Neuronal stem cell (in vitro differentiated cells): ENCODE measurements around the gene TSSK6.

Experiments used
- DNase-seq: peaks from one replicate; pipeline ENCODE4 v3.0.0-alpha.2; 2013; ENCODE audit warnings: low spot score
- H2AFZ ChIP-seq: one replicate; pipeline ENCODE4 v1.6.1; 2013; ENCODE audit warnings: mild to moderate bottlenecking, low read length, inconsistent platforms
- H2AK5ac ChIP-seq: 2 replicates; pipeline ENCODE4 v1.6.1; 2013; ENCODE audit warnings: low read depth, mild to moderate bottlenecking, inconsistent platforms, low read length, moderate library complexity, mixed read lengths
- H2BK120ac ChIP-seq: 2 replicates; pipeline ENCODE4 v1.6.1; 2013; ENCODE audit warnings: low read depth, mild to moderate bottlenecking, inconsistent platforms, low read length, moderate library complexity, mixed read lengths
- H2BK12ac ChIP-seq: one replicate; pipeline ENCODE4 v1.6.1; 2013; ENCODE audit warnings: low read length, inconsistent platforms
- H2BK15ac ChIP-seq: 2 replicates; pipeline ENCODE4 v1.6.1; 2013; ENCODE audit warnings: mild to moderate bottlenecking, low read length, inconsistent platforms, mixed read lengths
- H2BK5ac ChIP-seq: one replicate; pipeline ENCODE4 v1.6.1; 2013; ENCODE audit warnings: inconsistent platforms, mild to moderate bottlenecking, low read length, moderate library complexity
- H3K14ac ChIP-seq: one replicate; pipeline ENCODE4 v1.6.1; 2013; ENCODE audit warnings: low read length, inconsistent platforms
- H3K18ac ChIP-seq: 2 replicates; pipeline ENCODE4 v1.6.1; 2013; ENCODE audit warnings: low read length, inconsistent platforms
- H3K23ac ChIP-seq: 2 replicates; pipeline ENCODE4 v1.6.1; 2013; ENCODE audit warnings: low read depth, mild to moderate bottlenecking, mixed read lengths, low read length, inconsistent platforms; ENCODE audit not compliant: poor library complexity
- H3K27ac ChIP-seq: replicated peaks from 3 replicates; pipeline ENCODE4 v1.5.1; 2013; ENCODE audit warnings: low read length, inconsistent platforms
- H3K27me3 ChIP-seq, 3 experiments: 2 replicates each; pipeline ENCODE4 v1.6.1; 2013; ENCODE audit warnings: low read length in 3 of 3, mild to moderate bottlenecking in 2 of 3, inconsistent platforms in 1 of 3, low read depth in 1 of 3, mixed read lengths in 1 of 3, moderate library complexity in 1 of 3; ENCODE audit not compliant: control insufficient read depth in 3 of 3, insufficient read depth in 3 of 3
- H3K36me3 ChIP-seq, 2 donors: replicated peaks in 1 of 2; 2 replicates each; pipeline ENCODE4 v1.6.1; 2013; ENCODE audit warnings: low read length in 2 of 2; ENCODE audit not compliant: control insufficient read depth in 2 of 2, insufficient read depth in 2 of 2
- H3K4ac ChIP-seq: 2 replicates; pipeline ENCODE4 v1.6.1; 2013; ENCODE audit warnings: inconsistent platforms, mild to moderate bottlenecking, low read length, moderate library complexity
- H3K4me1 ChIP-seq, 2 donors: 1 replicate in 1 of 2; 2 replicates in 1 of 2; pipeline ENCODE4 v1.6.1; 2013; ENCODE audit warnings: low read length in 2 of 2, low read depth in 1 of 2; ENCODE audit not compliant: control insufficient read depth in 2 of 2, insufficient read depth in 1 of 2
- H3K4me2 ChIP-seq: one replicate; pipeline ENCODE4 v1.6.1; 2013; ENCODE audit warnings: mild to moderate bottlenecking, low read length, inconsistent platforms; ENCODE audit not compliant: insufficient read depth, poor library complexity, severe bottlenecking
- H3K4me3 ChIP-seq, 2 donors: 2 replicates each; pipeline ENCODE4 v1.5.1; 2013; ENCODE audit warnings: low read length in 2 of 2, mild to moderate bottlenecking in 2 of 2, inconsistent platforms in 1 of 2, moderate library complexity in 1 of 2
- H3K79me1 ChIP-seq: one replicate; pipeline ENCODE4 v1.6.1; 2013; ENCODE audit warnings: low read depth, mild to moderate bottlenecking, inconsistent platforms, low read length, moderate library complexity
- H3K9ac ChIP-seq: one replicate; pipeline ENCODE4 v1.6.1; 2013; ENCODE audit warnings: mild to moderate bottlenecking, low read depth, low read length, inconsistent platforms; ENCODE audit not compliant: poor library complexity
- H3K9me3 ChIP-seq, 2 donors: replicated peaks in 1 of 2; 2 replicates each; pipeline versions ENCODE3 to v1.6.1; 2013; ENCODE audit warnings: low read length in 2 of 2, mild to moderate bottlenecking in 2 of 2, inconsistent platforms in 1 of 2, low read depth in 1 of 2, mixed read lengths in 1 of 2, moderate library complexity in 1 of 2; ENCODE audit not compliant: control insufficient read depth in 2 of 2, insufficient read depth in 1 of 2
- H4K8ac ChIP-seq: one replicate; pipeline ENCODE4 v1.6.1; 2013; ENCODE audit warnings: low read depth, mild to moderate bottlenecking, inconsistent platforms, low read length, moderate library complexity
- H4K91ac ChIP-seq: one replicate; pipeline ENCODE4 v1.6.1; 2013; ENCODE audit warnings: low read length, low read depth, mild to moderate bottlenecking, inconsistent platforms; ENCODE audit not compliant: poor library complexity
- WGBS, 2 donors: extraction: QIAGEN DNeasy Blood & Tissue Kit; methylation state at CpG; one replicate each; pipeline ENCODE4 v1.1.7; 2013; ENCODE audit warnings: missing lambda C conversion rate in 2 of 2, mixed read lengths in 1 of 2; ENCODE audit not compliant: insufficient read length in 2 of 2, insufficient replicate concordance in 1 of 2; ENCODE audit errors: extremely low coverage in 2 of 2; 5-methylcytosine and 5-hydroxymethylcytosine counted together

The TSSK6 gene

GRCh38 chr19:19502281-19502680, 13.1 kb downstream of the TSSK6 start:
- no peak overlapping the region for H4K8ac ChIP-seq
- peak overlapping the region; percentile 76 for H3K18ac ChIP-seq
- no peaks in the 10 kb centered on the region for H3K4me1 ChIP-seq
- H4K91ac ChIP-seq, result no peak overlapping the region
- H3K27ac ChIP-seq, result no peak overlapping the region
- no peak overlapping the region for H3K4me3 ChIP-seq
- H3K4ac ChIP-seq, result no peak overlapping the region
- no peak overlapping the region for H2BK120ac ChIP-seq
- no peak overlapping the region for H2AK5ac ChIP-seq
- H3K9me3 ChIP-seq, result no peaks in the 10 kb centered on the region
- H2AFZ ChIP-seq, result no peak overlapping the region
- H3K9ac ChIP-seq, result no peak overlapping the region
- H3K27me3 ChIP-seq, result no peaks in the 10 kb centered on the region
- H3K79me1 ChIP-seq, result peaks cover 15% of the 10 kb centered on the region
- no peak overlapping the region for H3K4me2 ChIP-seq
- H3K23ac ChIP-seq, result no peak overlapping the region
- H2BK12ac ChIP-seq, result peak overlapping the region; percentile 22
- peak overlapping the region; percentile 39 for H2BK5ac ChIP-seq
- no peak overlapping the region for H2BK15ac ChIP-seq
- WGBS, 2 donors, result no CpG with 5 or more reads among the region's 19 CpGs
- no peak overlapping the region for H3K14ac ChIP-seq
- peaks cover 74 to 100% of the 10 kb centered on the region in 2 donors for H3K36me3 ChIP-seq
- no peak for DNase-seq

DNA sequence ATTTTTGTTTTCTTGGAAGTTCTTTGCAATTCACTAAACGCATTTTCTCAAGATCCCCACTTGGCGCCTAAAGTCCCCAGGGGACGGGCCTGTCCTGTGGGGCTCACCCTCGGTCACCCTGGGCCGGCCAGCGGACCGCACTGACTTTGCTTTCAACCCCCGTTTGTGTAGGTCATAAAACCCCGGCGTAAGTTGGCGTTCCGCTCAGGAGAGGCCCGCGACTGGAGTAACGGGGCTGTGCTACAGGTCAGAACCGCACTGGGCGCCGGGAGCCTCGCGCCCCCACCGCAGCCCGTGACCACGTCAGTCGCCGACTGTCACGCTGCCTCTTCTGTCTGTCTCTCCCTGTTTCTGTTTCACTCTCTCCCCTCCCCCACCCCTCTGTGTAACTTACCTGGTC, 13.6 kb downstream of the TSSK6 start:
- no peak overlapping the region for H3K18ac ChIP-seq
- no peak overlapping the region for H2BK120ac ChIP-seq
- H3K9me3 ChIP-seq, result no peaks in the 10 kb centered on the region
- H3K27ac ChIP-seq, result no peak overlapping the region
- H3K27me3 ChIP-seq, result no peaks in the 10 kb centered on the region
- H3K4me2 ChIP-seq, result no peak overlapping the region
- no peaks in the 10 kb centered on the region for H3K4me1 ChIP-seq
- DNase-seq, result no peak
- no peak overlapping the region for H2AFZ ChIP-seq
- no peak overlapping the region for H2BK15ac ChIP-seq
- H2BK5ac ChIP-seq, result no peak overlapping the region
- H3K36me3 ChIP-seq, result peaks cover 77 to 100% of the 10 kb centered on the region in 2 donors
- no peak overlapping the region for H4K91ac ChIP-seq
- H3K4ac ChIP-seq, result no peak overlapping the region
- peaks cover 15% of the 10 kb centered on the region for H3K79me1 ChIP-seq
- H4K8ac ChIP-seq, result no peak overlapping the region
- H3K4me3 ChIP-seq, result no peak overlapping the region
- H3K14ac ChIP-seq, result no peak overlapping the region
- H3K9ac ChIP-seq, result no peak overlapping the region
- WGBS, 2 donors, result no CpG with 5 or more reads among the region's 26 CpGs
- H2BK12ac ChIP-seq, result no peak overlapping the region
- no peak overlapping the region for H3K23ac ChIP-seq
- no peak overlapping the region for H2AK5ac ChIP-seq

DNA sequence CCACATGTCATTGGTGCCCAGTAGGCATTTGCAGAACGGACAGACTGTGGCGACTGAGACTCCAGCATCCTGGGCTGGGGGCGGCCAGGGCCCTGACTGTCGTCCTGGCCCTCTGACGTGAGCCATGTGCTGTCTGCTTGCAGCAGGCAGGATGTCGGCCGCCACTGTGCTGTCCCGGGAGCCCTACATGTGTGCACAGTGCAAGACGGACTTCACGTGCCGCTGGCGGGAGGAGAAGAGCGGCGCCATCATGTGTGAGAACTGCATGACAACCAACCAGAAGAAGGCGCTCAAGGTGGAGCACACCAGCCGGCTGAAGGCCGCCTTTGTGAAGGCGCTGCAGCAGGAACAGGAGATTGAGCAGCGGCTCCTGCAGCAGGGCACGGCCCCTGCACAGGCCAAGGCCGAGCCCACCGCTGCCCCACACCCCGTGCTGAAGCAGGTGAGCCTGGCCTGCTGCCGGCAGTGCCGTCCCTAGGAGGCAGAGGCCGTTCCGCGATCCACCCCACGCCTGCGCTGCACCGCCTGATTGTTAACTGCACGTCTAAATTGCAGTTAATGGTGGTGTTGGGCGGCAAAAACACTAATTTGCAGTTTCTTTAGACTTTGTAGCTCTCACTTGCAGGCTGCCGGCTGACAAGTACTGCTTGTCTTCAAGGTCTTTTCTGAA, 14.2 kb downstream of the TSSK6 start:
- H3K23ac ChIP-seq, result peak overlapping the region; percentile 12
- H3K79me1 ChIP-seq, result peaks cover 18% of the 10 kb centered on the region
- no peak overlapping the region for H4K91ac ChIP-seq
- H2BK15ac ChIP-seq, result no peak overlapping the region
- H2BK5ac ChIP-seq, result no peak overlapping the region
- no peak overlapping the region for H3K18ac ChIP-seq
- H3K4me1 ChIP-seq, result no peaks in the 10 kb centered on the region
- H2AFZ ChIP-seq, result no peak overlapping the region
- no peaks in the 10 kb centered on the region for H3K27me3 ChIP-seq
- H3K4ac ChIP-seq, result no peak overlapping the region
- H3K4me3 ChIP-seq, result no peak overlapping the region
- no peak overlapping the region for H2BK120ac ChIP-seq
- H2AK5ac ChIP-seq, result no peak overlapping the region
- no peak overlapping the region for H3K27ac ChIP-seq
- H3K9me3 ChIP-seq, result no peaks in the 10 kb centered on the region
- peaks cover 78 to 100% of the 10 kb centered on the region in 2 donors for H3K36me3 ChIP-seq
- H2BK12ac ChIP-seq, result no peak overlapping the region
- H4K8ac ChIP-seq, result no peak overlapping the region
- H3K14ac ChIP-seq, result no peak overlapping the region
- no CpG with 5 or more reads among the region's 34 CpGs for WGBS, 2 donors
- no peak overlapping the region for H3K4me2 ChIP-seq
- H3K9ac ChIP-seq, result peak overlapping the region; percentile 4
- DNase-seq, result no peak

DNA sequence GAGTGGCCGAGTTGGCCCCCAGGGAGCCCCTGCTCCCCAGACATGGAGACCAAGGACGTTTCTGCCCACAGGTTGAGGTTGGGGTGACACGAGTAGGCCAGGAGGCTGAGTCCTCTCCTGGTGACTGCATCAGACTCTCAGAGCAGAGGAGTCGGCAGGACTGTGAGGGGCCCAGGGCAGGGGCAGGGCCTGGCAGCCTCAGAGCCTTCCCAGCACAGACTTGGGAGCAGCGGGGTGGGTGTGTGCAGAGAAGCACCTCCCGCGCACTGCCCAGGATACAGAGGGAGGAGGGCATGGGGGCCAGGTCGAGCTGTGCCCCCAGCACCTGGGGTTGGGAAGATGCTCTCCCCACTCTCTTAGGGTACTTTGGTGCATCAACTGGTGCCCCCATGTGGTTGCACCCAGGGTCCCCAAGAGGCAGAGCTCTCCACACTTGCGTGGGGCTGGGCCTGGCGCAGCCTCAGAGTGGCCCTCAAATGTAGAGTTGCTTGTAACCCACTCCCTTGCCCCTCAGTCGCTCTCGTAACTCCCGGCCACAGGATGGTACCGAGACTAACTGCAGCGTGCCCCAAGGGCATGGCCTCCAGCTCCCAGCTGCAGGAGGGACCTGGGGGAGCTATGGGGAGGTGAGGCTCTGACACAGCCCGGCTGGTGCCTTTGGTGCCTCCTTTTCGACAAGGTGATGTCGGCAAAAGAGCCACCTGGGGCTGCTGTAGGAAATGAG, 15.9 kb downstream of the TSSK6 start:
- H3K9me3 ChIP-seq, result no peaks in the 10 kb centered on the region
- H4K8ac ChIP-seq, result no peak overlapping the region
- peak overlapping the region; percentile 53 for H2BK5ac ChIP-seq
- no peak overlapping the region for H2BK120ac ChIP-seq
- H3K27me3 ChIP-seq, result no peaks in the 10 kb centered on the region
- H3K4me2 ChIP-seq, result no peak overlapping the region
- H2BK12ac ChIP-seq, result no peak overlapping the region
- H3K36me3 ChIP-seq, result peaks cover 77 to 98% of the 10 kb centered on the region in 2 donors
- no peak overlapping the region for H2AK5ac ChIP-seq
- no peak overlapping the region for H3K14ac ChIP-seq
- no CpG with 5 or more reads among the region's 18 CpGs for WGBS, 2 donors
- DNase-seq, result no peak
- no peak overlapping the region for H3K23ac ChIP-seq
- peaks cover 23% of the 10 kb centered on the region for H3K79me1 ChIP-seq
- H3K9ac ChIP-seq, result no peak overlapping the region
- no peak overlapping the region for H3K27ac ChIP-seq
- no peak overlapping the region for H3K4ac ChIP-seq
- no peak overlapping the region for H3K4me3 ChIP-seq
- H2BK15ac ChIP-seq, result no peak overlapping the region
- no peak overlapping the region for H2AFZ ChIP-seq
- no peaks in the 10 kb centered on the region for H3K4me1 ChIP-seq
- H4K91ac ChIP-seq, result no peak overlapping the region
- H3K18ac ChIP-seq, result no peak overlapping the region
